ENCODE measurements around the gene ADORA2B. TPM values are rescaled to one million over a fixed set of nuclear protein-coding genes. Genes with fewer than 3 reads are reported as not detected.

Gene ADORA2B
- total and polyA plus RNA-seq, 2 of the 4 experiments (the other 2 are of a cell fraction), result 5.2 to 5.5 TPM

GRCh38 chr17:15977894-15978293, 33.0 kb downstream of the ADORA2B start:
- in situ Hi-C loops (cut with MboI; ENCODE audit: low sequenced_read_pairs), result no loop called here
- WGBS, 2 experiments (ENCODE audit: extremely low coverage in 2 of 2, insufficient read length in 1 of 2), result 80% methylated on average over 1 of the region's 2 CpGs; no CpG with 5 or more reads in 1 of the 2 experiments
- POLR2A ChIA-PET (ENCODE audit: unreplicated experiment), result no interaction called here

More at GRCh38 chr17:15977894-15978293, 33.0 kb downstream of the ADORA2B start:
- H3K36me3 ChIP-seq (ENCODE audit: control insufficient read depth, insufficient read depth, low read length), result peaks cover 16% of the 10 kb centered on the region
- no peak overlapping the region for H3K4ac ChIP-seq (ENCODE audit: low read depth, low read length)
- H3K27me3 ChIP-seq (ENCODE audit: control insufficient read depth, insufficient read depth, low read length), result no peaks in the 10 kb centered on the region
- no peak overlapping the region for H4K91ac ChIP-seq (ENCODE audit: insufficient read depth, low read depth, low read length)
- no peak overlapping the region for H3K9ac ChIP-seq (ENCODE audit: low read depth, low read length)
- no peak overlapping the region for H2BK20ac ChIP-seq (ENCODE audit: low read depth, low read length)
- no peaks in the 10 kb centered on the region for H4K20me1 ChIP-seq (ENCODE audit: insufficient read depth, low read length)
- dilution Hi-C loops (cut with HindIII; ENCODE audit: low sequenced_read_pairs, unreplicated experiment), result no loop called here
- H3K27ac ChIP-seq (ENCODE audit: insufficient read depth, low read length), result no peak overlapping the region
- H2BK120ac ChIP-seq (ENCODE audit: low read depth, low read length), result no peak overlapping the region
- H3K4me2 ChIP-seq (ENCODE audit: low read depth, low read length), result no peak overlapping the region
- no peak for TF ChIP-seq MAFK (IDR thresholded peaks at IDR 0.05; ENCODE audit: low read depth, low read length)
- no peak for TF ChIP-seq SMC3 (IDR thresholded peaks at IDR 0.05; ENCODE audit: low read depth, low read length)
- no peak for TF ChIP-seq CTCF (conservative IDR thresholded peaks at IDR 0.05; ENCODE audit: low read depth, low read length)
- TF ChIP-seq NFE2L2 (IDR thresholded peaks at IDR 0.05; ENCODE audit: low read depth, low read length), result no peak
- TF ChIP-seq RAD21 (IDR thresholded peaks at IDR 0.05; ENCODE audit: low read length), result no peak
- no peak for TF ChIP-seq RCOR1 (IDR thresholded peaks at IDR 0.05; ENCODE audit: insufficient replicate concordance, low read length)
- TF ChIP-seq, protein P1, sequence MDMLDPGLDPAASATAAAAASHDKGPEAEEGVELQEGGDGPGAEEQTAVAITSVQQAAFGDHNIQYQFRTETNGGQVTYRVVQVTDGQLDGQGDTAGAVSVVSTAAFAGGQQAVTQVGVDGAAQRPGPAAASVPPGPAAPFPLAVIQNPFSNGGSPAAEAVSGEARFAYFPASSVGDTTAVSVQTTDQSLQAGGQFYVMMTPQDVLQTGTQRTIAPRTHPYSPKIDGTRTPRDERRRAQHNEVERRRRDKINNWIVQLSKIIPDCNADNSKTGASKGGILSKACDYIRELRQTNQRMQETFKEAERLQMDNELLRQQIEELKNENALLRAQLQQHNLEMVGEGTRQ (IDR thresholded peaks at IDR 0.05; ENCODE audit: low read depth, low read length), result no peak
- no peak for TF ChIP-seq CHD1 (IDR thresholded peaks at IDR 0.05; ENCODE audit: low read depth, low read length)
- TF ChIP-seq POLR2A (IDR thresholded peaks at IDR 0.05; ENCODE audit: low read depth, low read length), result no peak
- no peak for TF ChIP-seq ELK1 (IDR thresholded peaks at IDR 0.05; ENCODE audit: borderline replicate concordance, low read depth, low read length)
- no peak for TF ChIP-seq MXI1 (IDR thresholded peaks at IDR 0.05; ENCODE audit: borderline replicate concordance, low read depth, low read length)
- DNase-seq (no peak), ATAC-seq (ENCODE audit: low read depth) (no peak)
- H3K4me3 ChIP-seq (ENCODE audit: insufficient read depth, low read depth, low read length), result no peak overlapping the region
- H4K5ac ChIP-seq (ENCODE audit: low read depth, low read length), result no peak overlapping the region
- no peak overlapping the region for H2BK5ac ChIP-seq (ENCODE audit: low read depth, low read length, poor library complexity, severe bottlenecking)
- H2BK15ac ChIP-seq (ENCODE audit: low read depth, low read length), result no peak overlapping the region
- CTCF ChIA-PET, result interaction anchor here (1.3 kb wide), 1 partner anchor 33 kb away, joined by 3 read pairs; the partner anchor contains the start of gene ADORA2B
- peaks cover 5% of the 10 kb centered on the region for H3K4me1 ChIP-seq (ENCODE audit: control insufficient read depth, insufficient read depth, low read length)
- H2AK5ac ChIP-seq (ENCODE audit: low read depth, low read length), result no peak overlapping the region
- no peak overlapping the region for H2AK9ac ChIP-seq (replicated peaks; ENCODE audit: low read depth, low read length, poor library complexity)
- H3K79me1 ChIP-seq (ENCODE audit: low read depth in 1 of 2, low read length in 2 of 2), result peaks cover 7 to 33% of the 10 kb centered on the region in 2 experiments; a peak in 3 of 4 replicates
- H3K18ac ChIP-seq (ENCODE audit: low read depth, low read length), result no peak overlapping the region
- peaks cover 10% of the 10 kb centered on the region; the same call in 1 of the 2 replicates for H3K9me1 ChIP-seq (ENCODE audit: insufficient read depth, low read length)
- H3K56ac ChIP-seq (ENCODE audit: extremely low read depth, insufficient read depth, low read length), result no peak overlapping the region
- no peak overlapping the region for H4K8ac ChIP-seq (ENCODE audit: low read depth in 2 of 2, low read length in 2 of 2)
- H3K9me3 ChIP-seq (ENCODE audit: control insufficient read depth, insufficient read depth, low read length), result no peaks in the 10 kb centered on the region
- H2AFZ ChIP-seq (replicated peaks; ENCODE audit: low read length, poor library complexity), result no peak overlapping the region
- BruUV-seq (replicated peaks), result no TSS peak
- H3K23ac ChIP-seq (ENCODE audit: low read depth, low read length), result no peak overlapping the region
- intact Hi-C loops (cut with micrococcal nuclease), result no loop called here
- no peak overlapping the region for H3K14ac ChIP-seq (replicated peaks; ENCODE audit: low read depth, low read length)

Data from IMR-90 (cell line).